Activated T-cell treated with anti-CD3 and anti-CD28 coated beads for 48 hours (primary cell): ENCODE data around the gene PABPN1.
"Not testable (repeated sequence)": the region's sequence is repeated elsewhere in the genome, so short reads cannot be mapped to it uniquely, and the experiment has no call there.

Source experiments
- DNase-seq: peaks from one replicate; pipeline ENCODE4 v3.0.0-alpha.2; 2020; ENCODE audit warnings: low read depth

The PABPN1 gene, protein sequence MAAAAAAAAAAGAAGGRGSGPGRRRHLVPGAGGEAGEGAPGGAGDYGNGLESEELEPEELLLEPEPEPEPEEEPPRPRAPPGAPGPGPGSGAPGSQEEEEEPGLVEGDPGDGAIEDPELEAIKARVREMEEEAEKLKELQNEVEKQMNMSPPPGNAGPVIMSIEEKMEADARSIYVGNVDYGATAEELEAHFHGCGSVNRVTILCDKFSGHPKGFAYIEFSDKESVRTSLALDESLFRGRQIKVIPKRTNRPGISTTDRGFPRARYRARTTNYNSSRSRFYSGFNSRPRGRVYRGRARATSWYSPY

DNA sequence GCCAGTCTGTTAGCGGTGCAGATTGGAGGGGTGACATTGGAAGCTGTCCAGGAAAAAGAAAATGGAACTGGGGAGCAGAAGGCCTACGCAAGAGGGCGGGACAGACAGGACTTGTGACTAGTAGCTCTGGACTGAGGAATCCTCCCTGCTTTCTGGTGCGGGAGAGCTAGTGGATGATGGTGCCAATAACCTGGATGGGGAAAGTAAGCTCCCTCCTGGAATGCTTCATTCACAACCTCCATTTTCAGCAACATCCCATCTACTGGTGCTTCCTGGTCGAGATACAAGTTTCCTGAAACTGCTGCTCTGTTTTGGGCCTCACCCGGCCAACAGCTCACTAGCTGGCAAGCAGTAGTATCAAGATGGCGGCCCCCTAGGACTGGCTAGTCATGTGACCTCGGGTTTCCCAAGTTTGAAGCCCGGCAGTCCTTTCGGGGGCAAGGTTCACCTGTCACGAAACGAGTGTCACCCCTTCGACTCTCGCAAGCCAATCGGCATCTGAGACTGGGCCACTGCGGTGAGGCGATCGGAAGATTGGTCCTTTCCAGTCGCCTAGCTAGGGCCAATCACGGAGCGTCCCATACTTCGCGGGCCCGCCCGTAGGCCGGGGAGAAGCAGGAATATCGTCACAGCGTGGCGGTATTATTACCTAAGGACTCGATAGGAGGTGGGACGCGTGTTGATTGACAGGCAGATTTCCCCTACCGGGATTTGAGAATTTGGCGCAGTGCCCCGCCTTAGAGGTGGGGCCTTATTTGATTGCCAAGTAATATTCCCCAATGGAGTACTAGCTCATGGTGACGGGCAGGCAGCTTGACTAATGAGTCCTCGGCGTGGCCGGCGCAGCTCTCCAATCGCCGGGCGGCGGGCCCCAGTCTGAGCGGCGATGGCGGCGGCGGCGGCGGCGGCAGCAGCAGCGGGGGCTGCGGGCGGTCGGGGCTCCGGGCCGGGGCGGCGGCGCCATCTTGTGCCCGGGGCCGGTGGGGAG lies at the start of gene PABPN1:
Gene PABPN1, plus strand, starts transcription at position 874 of the 988 bp plus-strand sequence. Its CDS starts 13 bp downstream, at position 887.
- peak; percentile 94 for DNase-seq

DNA sequence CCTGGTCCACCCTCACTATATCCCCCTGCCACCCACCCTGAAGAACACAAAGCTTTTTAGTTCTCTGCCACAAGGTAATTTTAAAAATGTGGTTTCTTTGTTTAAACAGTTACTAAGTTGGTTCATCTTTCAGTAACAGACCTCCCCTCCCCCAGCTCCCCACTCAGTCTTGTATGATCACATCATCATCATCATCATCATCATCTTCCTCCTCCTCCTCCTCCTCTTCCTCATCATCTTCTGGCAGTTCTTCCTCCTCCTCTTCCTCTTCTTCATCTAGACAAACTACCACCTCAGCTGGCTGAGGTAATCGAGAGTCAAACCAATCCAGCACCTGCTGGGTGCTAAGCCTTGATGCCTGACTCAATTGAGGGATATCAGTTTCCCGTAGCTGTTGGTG lies 45.8 kb upstream of the PABPN1 start:
- DNase-seq, result no peak

DNA sequence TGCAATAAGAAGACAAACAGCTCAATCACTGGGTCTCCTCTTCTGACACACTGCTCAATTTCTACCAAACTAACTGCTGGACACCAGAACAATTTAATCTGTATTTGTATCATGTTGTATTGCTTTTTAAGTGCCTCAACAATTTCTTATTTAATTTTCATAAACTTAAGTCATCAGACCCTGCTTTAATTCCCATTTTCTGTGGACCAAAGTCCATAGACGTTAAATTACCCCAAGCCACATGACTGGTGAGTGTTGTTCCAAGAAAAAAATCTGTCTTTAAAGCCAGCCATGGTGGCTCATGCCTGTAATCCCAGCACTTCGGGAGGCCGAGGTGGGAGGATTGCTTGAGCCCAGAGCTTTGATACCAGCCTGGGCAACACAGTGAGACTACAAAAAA lies 44.1 kb upstream of the PABPN1 start:
- DNase-seq, result no peak

DNA sequence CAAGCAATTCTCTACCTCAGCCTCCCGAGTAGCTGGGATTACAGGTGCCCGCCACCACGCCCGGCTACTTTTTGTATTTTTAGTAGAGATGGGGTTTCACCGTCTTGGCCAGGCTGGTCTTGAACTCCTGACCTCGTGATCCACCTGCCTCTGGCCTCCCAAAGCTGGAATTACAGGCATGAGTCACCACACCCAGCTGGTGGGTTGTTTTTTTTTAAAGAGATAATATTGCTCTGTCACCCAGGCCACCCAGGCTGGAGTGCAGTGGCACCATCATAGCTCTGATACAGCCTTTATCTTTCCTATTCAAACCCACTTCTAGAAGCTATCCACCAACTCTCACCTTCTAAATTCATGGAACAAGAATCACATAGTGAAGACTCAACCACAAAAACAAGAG lies 43.3 kb upstream of the PABPN1 start:
- not testable (repeated sequence) for DNase-seq

DNA sequence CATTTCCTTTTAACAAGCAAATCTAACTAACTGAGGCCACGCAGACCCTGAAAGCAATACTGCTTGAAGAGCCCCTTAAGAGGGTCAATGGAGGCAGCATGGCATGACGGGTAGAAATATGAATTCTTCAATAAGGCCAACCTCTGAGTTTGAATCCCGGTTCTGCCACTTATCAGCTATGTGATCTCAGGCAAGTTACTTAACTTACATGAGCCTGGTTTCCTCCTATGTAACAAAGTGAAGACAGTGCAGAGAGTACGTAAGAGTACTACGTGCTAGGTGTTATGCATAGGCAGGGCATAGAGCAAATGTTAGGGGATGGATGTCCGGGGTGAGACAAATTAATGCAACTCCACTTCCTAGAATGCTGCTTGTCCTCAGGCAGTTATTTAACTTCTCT lies 40.0 kb upstream of the PABPN1 start:
- no peak for DNase-seq

- no peak for DNase-seq
Observed at GRCh38 chr14:23284654-23285529, 36.4 kb upstream of the PABPN1 start.

DNA sequence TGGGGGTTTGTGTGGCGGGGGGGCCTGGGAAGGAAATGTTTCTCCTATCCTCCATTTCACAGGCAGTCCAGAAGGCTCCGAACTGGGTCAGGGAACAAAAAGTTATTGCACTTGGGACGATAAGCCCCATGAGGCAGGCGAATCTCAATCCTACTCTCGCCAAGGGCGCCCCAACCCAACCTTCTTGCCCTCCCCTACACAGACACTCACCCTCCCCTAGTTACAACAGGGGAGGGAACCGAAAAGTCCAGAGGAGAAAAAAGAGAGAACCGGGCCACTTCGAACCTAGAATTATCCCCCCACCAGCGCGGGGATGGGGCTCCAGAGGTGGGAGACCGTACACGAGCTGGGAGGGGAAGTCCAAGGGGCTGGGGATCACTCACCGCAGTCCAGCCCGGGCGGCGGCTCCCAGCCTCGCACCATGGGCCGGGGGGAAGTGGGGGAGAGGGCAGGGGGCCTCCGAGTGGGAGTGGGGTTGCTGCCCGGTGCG lies 35.7 kb upstream of the PABPN1 start:
- no peak for DNase-seq

DNA sequence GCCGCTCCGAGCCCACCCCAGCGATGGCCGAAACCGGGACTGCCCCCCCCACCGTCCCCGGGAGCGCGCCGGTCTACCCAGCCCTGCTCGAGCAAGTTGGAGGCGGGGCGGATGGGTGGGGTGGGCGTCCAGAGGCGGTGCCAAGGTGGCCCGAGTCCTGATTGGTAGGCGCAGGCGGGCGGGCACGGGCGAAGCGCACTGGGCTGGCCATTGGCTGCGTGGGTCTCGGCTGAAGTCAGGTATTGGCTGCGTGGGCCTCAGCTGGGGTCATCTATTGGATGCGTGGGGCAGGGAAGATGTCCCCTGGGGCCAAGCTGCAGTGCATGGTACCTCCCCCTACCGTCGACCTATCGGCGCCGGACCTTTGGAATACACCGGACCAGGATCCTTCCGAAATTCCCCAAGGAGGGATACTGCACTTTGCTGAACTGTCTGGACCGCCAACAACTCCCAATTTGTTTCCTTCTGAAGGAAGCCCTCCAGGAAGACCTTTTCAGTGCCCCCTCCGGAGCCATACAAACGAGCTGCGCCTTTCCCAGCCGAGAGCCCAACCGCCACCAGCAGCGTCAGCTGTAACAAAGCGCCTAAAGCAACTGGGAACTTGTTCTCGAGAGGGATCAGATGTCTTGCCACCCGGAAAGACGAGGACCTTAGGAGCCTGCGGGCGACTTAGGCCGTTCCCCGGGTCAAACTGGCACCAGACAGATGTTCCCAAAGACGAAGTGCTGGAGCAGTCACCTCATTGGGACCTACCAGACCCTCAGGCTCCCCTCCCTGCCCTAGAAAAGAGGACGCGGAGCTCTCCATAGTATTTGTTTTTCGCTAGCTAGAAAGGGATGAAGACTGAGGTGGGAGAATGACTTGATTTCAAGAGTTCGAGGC lies 35.0 kb upstream of the PABPN1 start, which contains the start of gene HOMEZ:
Gene HOMEZ, minus strand, starts transcription at position 113 of the 882 bp plus-strand sequence. CDS start 180 bp downstream, outside the sequence.
- peak; percentile 97 for DNase-seq

- no peak for DNase-seq
Observed at GRCh38 chr14:23286902-23287479, 34.3 kb upstream of the PABPN1 start.

- peak; percentile 33 for DNase-seq
Observed at GRCh38 chr14:23294734-23295561, 26.3 kb upstream of the PABPN1 start.

DNA sequence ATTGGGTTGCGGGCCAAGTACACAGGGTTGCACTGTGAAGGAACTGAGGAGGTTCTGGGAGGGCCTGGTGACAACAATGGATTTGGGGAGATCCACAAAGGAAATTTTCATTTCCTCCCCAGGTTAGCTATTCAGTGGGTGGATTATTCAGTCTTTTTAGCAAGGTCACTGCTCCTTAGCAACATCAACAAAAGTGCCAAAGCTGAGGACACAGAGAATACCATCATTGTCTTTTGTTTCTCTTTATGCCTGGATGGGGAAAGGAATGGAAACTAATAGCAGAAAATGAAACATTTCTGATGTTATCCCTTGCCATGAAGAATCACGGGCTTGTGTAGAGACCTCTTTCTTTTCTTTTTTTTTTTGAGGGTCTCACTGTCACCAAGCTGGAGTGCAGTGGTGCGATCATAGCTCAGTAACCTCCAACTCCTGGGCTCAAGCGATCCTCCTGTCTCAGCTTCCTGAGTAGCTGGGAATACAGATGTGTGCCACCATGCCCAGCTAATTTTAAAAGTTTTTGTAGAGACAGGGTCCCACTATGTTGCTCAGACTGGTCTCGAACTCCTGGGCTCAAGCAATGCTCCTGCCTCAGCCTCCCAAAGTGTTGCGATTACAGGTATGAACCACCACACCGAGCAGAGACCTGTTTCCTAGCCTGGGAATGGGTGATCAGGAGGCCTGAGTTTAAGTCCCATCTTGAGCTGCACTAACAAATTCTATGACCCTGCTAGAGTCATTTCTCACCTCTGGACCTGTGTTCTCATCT lies 25.1 kb upstream of the PABPN1 start:
- DNase-seq, result no peak

GRCh38 chr14:23297096-23297495 lies 24.2 kb upstream of the PABPN1 start:
- no peak for DNase-seq

- DNase-seq, result no peak
Observed at GRCh38 chr14:23297611-23298277, 23.5 kb upstream of the PABPN1 start.

DNA sequence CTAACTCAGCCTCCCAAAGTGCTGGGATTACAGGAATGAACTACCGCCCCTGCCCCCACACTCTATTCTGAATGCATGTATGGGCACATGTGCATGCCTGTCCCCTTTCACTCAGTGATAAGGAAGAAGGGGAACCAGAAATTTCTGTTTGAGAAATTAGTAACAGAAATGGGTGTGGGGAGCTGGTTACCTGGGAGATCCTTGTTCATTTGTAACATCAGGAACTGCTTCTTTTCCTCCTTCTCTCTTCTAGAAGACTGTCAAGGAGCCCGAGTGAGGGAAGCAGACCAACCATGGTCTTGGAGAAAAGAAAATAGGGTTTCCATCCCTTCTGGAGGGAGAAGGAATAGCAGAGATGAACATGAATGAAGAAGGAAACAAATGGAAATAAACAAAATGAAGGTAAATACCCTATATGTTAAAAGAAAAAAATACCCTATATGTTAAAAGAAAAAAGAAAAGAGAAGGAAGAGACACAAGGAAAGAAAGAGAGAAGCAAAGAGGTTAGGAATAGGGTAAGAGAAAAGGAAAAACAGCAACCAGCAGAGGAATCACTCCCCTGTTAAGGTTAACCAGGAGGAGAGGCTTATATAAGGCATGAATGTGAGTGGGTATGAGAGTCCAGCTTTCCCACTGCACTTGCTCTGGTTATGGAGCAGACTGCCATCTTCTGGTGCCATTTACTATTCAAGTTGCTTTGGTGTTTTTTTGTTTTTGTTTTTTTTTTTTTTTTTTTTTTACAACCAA lies 21.9 kb upstream of the PABPN1 start:
- no peak for DNase-seq

DNA sequence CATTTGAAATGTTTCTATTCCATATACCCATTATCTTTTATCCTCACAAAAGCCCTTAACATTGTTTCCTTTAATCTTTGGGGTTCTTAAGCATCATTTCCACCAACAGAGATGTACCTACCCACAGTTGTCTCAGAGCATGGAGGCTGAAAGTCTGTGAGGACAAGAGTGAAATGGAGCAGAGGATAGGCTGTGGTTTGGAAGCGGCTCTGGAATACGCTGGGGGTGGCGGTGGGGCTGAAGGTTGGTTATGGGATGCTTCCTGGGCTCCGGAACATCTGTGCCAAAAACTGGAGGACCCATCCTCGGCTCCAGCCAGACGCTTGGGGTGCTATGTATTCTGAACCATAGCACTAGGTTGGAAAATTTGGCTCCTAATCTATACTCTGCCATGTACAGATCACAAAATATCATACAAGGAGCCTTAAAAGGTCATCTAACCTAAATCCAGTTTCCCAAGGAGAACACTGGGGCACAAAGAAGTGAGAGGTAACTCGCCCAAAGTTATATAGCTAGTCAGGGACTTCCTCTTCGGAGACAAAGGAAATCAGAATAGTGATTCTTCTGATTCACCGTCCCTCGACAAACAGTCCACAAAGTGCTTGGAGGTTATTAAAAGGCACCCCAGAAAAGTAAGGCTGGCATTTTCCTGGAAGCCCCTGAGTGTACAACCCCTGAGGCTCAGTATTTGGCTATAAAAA lies 21.1 kb upstream of the PABPN1 start:
- no peak for DNase-seq

DNA sequence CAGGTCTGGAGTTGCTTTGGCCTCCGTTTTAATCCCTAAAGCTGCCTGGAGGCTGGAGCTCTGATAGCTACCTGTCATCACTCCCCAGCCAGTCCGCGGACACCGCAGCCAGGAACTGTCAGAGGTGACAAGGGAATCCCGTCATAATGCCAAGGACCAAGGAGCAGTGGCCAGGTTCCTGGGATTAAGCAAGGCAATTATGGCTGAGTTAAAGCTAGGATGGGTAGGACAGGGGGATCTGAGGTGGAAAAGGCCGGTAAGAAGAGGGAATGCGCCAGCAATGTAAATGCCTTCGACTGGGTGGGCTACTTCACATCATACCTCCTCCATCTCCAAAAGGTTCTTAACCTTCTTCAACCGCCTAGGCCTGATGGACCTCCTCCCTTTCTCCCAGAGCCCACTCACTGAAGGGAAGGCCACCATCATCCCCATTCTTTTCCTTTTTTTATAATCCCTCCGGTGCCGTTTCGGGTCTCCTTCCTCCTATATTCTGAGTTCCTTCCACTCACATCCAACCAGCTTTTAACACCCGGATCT lies 20.5 kb upstream of the PABPN1 start:
- no peak for DNase-seq
